Umbilical cord (tissue), 2 donors: ENCODE data around the gene LAD1. TPM values are rescaled to one million over a fixed set of nuclear protein-coding genes. Genes with fewer than 3 reads are reported as not detected.

Experiments used
- DNase-seq: peaks from one replicate; pipeline ENCODE4 v3.0.0-alpha.2; 2015; ENCODE audit warnings: low spot score
- total RNA-seq: library from RNA; depleted of rRNA; stranded (reverse); fragments of >200 nt; gene quantifications from one replicate; pipeline ENCODE4 v1.2.3, GENCODE V29; 2014; ENCODE audit warnings: low replicate concordance; ENCODE audit not compliant: insufficient read depth

The LAD1 gene
- total RNA-seq, 1 donor from 2014 or later, result 8.2 TPM

DNA sequence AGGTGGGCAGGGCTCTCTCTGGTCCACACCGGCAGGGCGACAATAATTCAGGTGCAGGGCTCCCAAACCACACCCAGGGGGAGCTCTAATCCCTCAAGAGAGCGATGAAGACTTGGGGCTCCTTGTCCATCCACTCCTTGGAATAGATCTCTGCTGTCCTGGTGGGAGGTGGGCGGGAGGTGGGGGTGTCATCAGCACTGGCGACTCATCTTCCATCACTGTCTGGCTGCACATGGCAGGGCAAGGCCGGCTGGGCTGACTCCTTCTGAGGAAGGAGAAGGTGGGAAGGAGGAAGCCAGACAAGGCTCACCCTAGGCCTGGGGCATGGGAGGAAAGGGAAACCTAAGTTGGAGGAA, 50.9 kb downstream of the LAD1 start:
- DNase-seq, result peak; percentile 56

GRCh38 chr1:201347498-201348210, 51.5 kb downstream of the LAD1 start:
- DNase-seq, result peak; percentile 7

DNA sequence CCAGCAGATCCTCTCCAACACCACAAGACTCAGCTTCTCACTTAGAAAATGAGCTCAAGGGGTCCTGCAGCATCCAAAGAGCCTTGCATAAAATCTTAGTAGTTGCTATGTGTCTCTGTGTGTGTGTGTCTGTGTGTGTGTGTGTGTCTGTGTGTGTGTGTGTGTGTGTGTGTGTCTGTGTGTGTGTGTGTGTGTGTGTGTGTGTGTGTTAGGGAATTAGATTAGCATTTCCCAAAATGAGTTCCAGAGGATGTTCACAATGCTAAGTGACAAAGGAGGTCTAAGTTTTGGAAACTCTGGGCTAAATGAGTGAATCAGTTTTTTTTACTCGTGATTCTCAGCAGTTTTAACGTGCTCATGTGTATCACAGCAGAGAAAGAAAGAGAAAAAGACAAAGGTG, 52.1 kb downstream of the LAD1 start:
- DNase-seq, result no peak

- peak; percentile 69 for DNase-seq
These were observed 52.7 kb downstream of the LAD1 start for GRCh38 chr1:201346337-201346939.

- DNase-seq, result no peak
These were observed 54.1 kb downstream of the LAD1 start for GRCh38 chr1:201345081-201345355.

GRCh38 chr1:201344206-201345080, 54.7 kb downstream of the LAD1 start:
- DNase-seq, result peak; percentile 83

- DNase-seq, result no peak
These were observed 57.7 kb downstream of the LAD1 start for GRCh38 chr1:201341377-201341776.

DNA sequence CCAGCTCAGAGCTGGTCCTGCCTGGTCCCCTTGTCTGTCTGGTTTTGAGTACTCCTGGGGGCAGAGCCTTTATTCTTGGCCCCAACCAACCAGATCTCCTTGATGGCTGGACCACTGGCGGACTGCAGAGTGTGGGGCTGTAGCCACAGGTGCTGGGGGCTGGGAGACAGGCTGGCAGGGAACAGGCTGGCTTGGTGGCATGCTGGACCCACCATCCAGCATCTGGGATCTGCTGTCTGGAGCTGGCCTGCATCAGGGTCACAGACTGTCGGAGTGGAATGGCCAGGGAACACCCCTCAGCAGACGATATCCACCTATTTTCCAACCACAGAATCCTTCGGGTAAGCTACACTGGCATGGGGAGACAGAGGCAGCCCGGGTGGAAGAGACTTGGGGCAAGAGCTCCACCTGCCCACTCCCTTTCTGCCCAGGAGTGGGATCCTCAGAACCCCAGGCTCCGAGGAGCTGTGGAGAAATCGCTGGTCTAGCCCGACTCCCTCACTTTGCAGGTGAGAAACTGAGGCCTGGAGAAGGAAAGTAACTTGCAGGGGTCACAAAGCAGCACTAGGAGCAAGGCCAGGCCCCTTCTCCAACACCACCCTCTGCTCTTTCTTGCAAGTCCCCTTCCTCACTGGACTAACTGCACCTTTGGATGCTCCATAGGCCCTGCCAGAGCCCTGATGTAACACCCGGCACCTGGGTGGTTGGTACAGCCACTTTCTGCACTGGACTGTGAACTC, 62.2 kb downstream of the LAD1 start:
- DNase-seq, result no peak

DNA sequence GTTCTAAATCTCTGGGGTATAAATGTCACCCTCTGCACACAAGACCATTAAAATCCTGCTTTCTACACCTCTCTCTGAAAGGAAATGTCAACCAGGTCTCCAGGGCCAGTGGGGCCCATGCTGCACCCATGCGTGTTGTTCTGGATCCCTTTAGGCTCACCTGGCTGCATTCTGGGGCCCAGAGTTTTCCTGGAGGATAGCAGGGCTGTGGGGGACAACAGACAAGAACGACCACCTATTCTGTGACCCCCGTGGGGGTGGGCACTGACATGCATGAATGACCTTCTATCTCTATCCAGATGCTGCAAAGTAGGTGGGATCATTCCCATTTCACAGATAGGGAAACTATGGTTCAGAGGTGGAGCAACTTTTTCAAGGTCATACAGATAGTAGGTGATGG, 63.2 kb downstream of the LAD1 start:
- DNase-seq, result no peak

GRCh38 chr1:201335174-201335870, 63.8 kb downstream of the LAD1 start:
- DNase-seq, result no peak

DNA sequence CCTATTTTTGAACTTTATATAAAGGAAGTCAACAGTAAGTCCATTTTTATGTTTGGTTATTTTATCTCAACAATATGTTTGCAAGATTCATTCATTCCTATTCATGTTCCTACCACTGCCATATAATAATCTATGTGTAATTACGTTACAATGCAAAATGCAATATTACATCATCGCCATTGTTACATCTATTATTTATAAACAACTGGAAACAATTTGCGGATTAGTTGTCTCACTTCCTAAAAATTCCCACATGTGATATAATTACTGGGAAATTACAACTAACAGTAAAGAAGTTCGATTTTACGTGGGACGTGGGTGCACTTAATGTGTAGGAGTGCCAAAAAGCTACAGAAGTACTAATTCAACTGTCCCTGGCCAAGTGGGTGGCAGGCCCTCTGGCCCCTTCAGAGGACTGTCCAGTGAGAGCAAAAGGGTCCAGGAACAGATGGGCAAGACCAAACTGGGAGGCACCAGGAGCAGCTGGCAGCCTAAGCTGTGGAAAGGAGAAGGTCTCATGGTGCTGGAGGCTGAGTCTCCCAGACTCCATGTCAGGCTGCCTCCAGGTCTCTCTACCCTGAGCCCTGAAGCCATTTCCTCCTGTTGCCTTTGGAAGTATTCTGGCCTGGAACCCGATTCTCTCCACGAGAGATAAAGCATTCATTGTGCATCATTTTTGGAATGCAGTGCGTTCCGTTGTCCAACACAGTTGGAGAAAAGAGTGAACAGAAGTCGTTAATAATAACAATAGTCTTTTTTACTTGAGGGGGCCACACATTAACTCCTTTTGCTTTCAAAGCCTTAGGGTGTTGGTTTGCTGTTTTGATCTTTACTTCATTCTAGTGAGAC, 64.6 kb downstream of the LAD1 start:
- no peak for DNase-seq

GRCh38 chr1:201332616-201333335, 66.3 kb downstream of the LAD1 start:
- DNase-seq, result no peak

GRCh38 chr1:201332021-201332420, 67.1 kb downstream of the LAD1 start:
- DNase-seq, result no peak

DNA sequence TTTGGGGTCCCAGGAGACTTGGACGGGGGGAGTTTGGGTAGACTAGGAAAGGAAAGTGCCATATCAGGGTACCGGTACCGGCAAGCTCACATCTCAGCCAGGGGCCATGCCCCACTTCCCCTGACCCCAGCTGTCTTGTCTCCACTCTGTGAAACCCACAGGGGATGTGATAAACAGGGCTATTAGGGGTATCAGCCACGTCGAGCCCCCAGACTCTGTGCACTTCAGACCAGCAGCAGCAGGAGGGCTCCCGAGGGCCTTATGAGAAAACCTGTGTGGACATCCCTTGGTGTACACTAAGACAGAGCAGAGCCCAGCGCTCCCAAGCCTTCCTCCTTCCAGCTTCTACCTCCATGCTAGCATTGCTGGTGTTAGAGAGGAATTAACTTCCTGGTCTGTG, 68.0 kb downstream of the LAD1 start:
- DNase-seq, result no peak

Other genes starting within 250 kb of the LAD1 start
- 78.5 TPM for gene TMEM9, start 244.8 kb downstream of the LAD1 start, total RNA-seq
- not detected for gene IGFN1, start 208.5 kb downstream of the LAD1 start, total RNA-seq
- 21.9 TPM for gene PKP1, start 115.8 kb downstream of the LAD1 start, total RNA-seq
- 2.6 TPM for gene TNNT2, start 21.6 kb downstream of the LAD1 start, total RNA-seq
- gene TNNI1, start 22.4 kb upstream of the LAD1 start, total RNA-seq, result 3.6 TPM
- 77.0 TPM for gene PHLDA3, start 69.9 kb upstream of the LAD1 start, total RNA-seq
- gene CSRP1, start 107.8 kb upstream of the LAD1 start, total RNA-seq, result 2,591 TPM
- gene NAV1, start 139.8 kb upstream of the LAD1 start, total RNA-seq, result 36.1 TPM